GM19397 (cell line): ENCODE results near the gene PRSS12.
"Not testable (repeated sequence)": the region's sequence is repeated elsewhere in the genome, so short reads cannot be mapped to it uniquely, and the experiment has no call there.

Source experiments
- ATAC-seq: cut with Tn5 transposase; IDR thresholded peaks from one replicate; pipeline ENCODE4 v1.9.1; 2021; ENCODE audit warnings: mild to moderate bottlenecking, moderate library complexity; ENCODE audit not compliant: unreplicated experiment

PRSS12 gene

GRCh38 chr4:118352843-118353533 is at the start of gene PRSS12:
PRSS12 (minus strand) TSS chr4:118353003; CDS start chr4:118352720, 283 bp downstream.
- ATAC-seq: peak; percentile 99

- no peak for ATAC-seq
Measured at GRCh38 chr4:118400356-118400755, 47.6 kb upstream of the PRSS12 start.

- ATAC-seq: not testable (repeated sequence)
Measured at GRCh38 chr4:118399883-118400282, 47.1 kb upstream of the PRSS12 start.

GRCh38 chr4:118398226-118399090 is 45.7 kb upstream of the PRSS12 start:
- peak; percentile 89 for ATAC-seq

GRCh38 chr4:118397623-118397979 is 44.8 kb upstream of the PRSS12 start:
- ATAC-seq: no peak

- ATAC-seq: no peak
Measured at GRCh38 chr4:118396881-118397622, 44.2 kb upstream of the PRSS12 start.

GRCh38 chr4:118395057-118395644 is 42.3 kb upstream of the PRSS12 start:
- no peak for ATAC-seq

- ATAC-seq: not testable (repeated sequence)
Measured at GRCh38 chr4:118392509-118392908, 39.7 kb upstream of the PRSS12 start.

GRCh38 chr4:118390121-118390520 is 37.3 kb upstream of the PRSS12 start:
- ATAC-seq: no peak

GRCh38 chr4:118389721-118390120 is 36.9 kb upstream of the PRSS12 start:
- ATAC-seq: no peak

GRCh38 chr4:118388606-118389005 is 35.8 kb upstream of the PRSS12 start:
- no peak for ATAC-seq

- no peak for ATAC-seq
Measured at GRCh38 chr4:118381902-118382301, 29.1 kb upstream of the PRSS12 start.

- no peak for ATAC-seq
Measured at GRCh38 chr4:118373614-118374255, 20.9 kb upstream of the PRSS12 start.

GRCh38 chr4:118372251-118372650 is 19.4 kb upstream of the PRSS12 start:
- ATAC-seq: no peak

GRCh38 chr4:118369231-118369630 is 16.4 kb upstream of the PRSS12 start:
- ATAC-seq: no peak

- ATAC-seq: no peak
Measured at GRCh38 chr4:118367872-118368271, 15.1 kb upstream of the PRSS12 start.

GRCh38 chr4:118367361-118367760 is 14.6 kb upstream of the PRSS12 start:
- no peak for ATAC-seq

- ATAC-seq: no peak
Measured at GRCh38 chr4:118363166-118363565, 10.4 kb upstream of the PRSS12 start.

GRCh38 chr4:118361192-118361591 is 8.4 kb upstream of the PRSS12 start:
- ATAC-seq: no peak

GRCh38 chr4:118360106-118360505 is 7.3 kb upstream of the PRSS12 start:
- ATAC-seq: no peak

- no peak for ATAC-seq
Measured at GRCh38 chr4:118357601-118358000, 4.8 kb upstream of the PRSS12 start.
